WTC11 (cell line): Measurements from ENCODE around the gene CHIT1. TPM values are rescaled to one million over a fixed set of nuclear protein-coding genes. Genes with fewer than 3 reads are reported as not detected.

Experiments
- ATAC-seq: fragments of 200-7000 bp; cut with Tn5 transposase; 2 replicates; pipeline ENCODE4 v1.10.0; 2021; ENCODE audit warnings: mild to moderate bottlenecking, moderate library complexity
- CTCF ChIA-PET: fragments of 300-600 bp; sonication (Branson Sonifier 250); formaldehyde crosslinking; loops from one replicate; lab custom pipeline; 2021; ENCODE audit warnings: antibody characterized with exemption; lab: Charles Lee
- POLR2A ChIA-PET: fragments of 350-600 bp; sonication (Branson Sonifier 250); formaldehyde crosslinking; loops from one replicate; lab custom pipeline; 2021; ENCODE audit warnings: antibody characterized with exemption; lab: Charles Lee
- DNase-seq: peaks from one replicate; pipeline ENCODE4 v3.0.0; 2021; ENCODE audit warnings: low spot score
- H3K27ac Mint-ChIP-seq: 2 replicates; pipeline ENCODE4 v1.8.0; 2021; ENCODE audit warnings: mixed read lengths
- H3K27me3 Mint-ChIP-seq: 2 replicates; pipeline ENCODE4 v1.8.0; 2021; ENCODE audit warnings: low read depth, mild to moderate bottlenecking, moderate library complexity, mixed read lengths
- H3K36me3 Mint-ChIP-seq: 2 replicates; pipeline ENCODE4 v1.8.0; 2021; ENCODE audit warnings: mixed read lengths
- H3K4me1 Mint-ChIP-seq: 2 replicates; pipeline ENCODE4 v1.8.0; 2022; ENCODE audit warnings: mixed read lengths
- H3K4me3 Mint-ChIP-seq: 2 replicates; pipeline ENCODE4 v1.8.0; 2021; ENCODE audit warnings: mild to moderate bottlenecking, moderate library complexity, mixed read lengths
- H3K9me3 Mint-ChIP-seq: 2 replicates; pipeline ENCODE4 v1.8.0; 2021; ENCODE audit warnings: mixed read lengths
- ATF1 ChIP-seq: sonication (generic); formaldehyde crosslinking; IDR thresholded peaks from 2 replicates; pipeline ENCODE4 v1.8.1; 2023; ENCODE audit warnings: mild to moderate bottlenecking, moderate library complexity, missing genetic modification reagents
- FOXJ3 ChIP-seq: sonication (generic); formaldehyde crosslinking; IDR thresholded peaks from 2 replicates; pipeline ENCODE4 v1.9.0; 2021; ENCODE audit warnings: missing genetic modification reagents, mild to moderate bottlenecking, borderline replicate concordance
- FOXK1 ChIP-seq: sonication (generic); formaldehyde crosslinking; IDR thresholded peaks from 2 replicates; pipeline ENCODE4 v1.8.0; 2022; ENCODE audit warnings: mild to moderate bottlenecking, moderate library complexity, missing genetic modification reagents
- FOXP1 ChIP-seq: sonication (generic); formaldehyde crosslinking; IDR thresholded peaks from 2 replicates; pipeline ENCODE4 v1.8.0; 2022; ENCODE audit warnings: missing genetic modification reagents, mild to moderate bottlenecking, moderate library complexity, borderline replicate concordance
- GABPB1 ChIP-seq: sonication (generic); formaldehyde crosslinking; IDR thresholded peaks from 2 replicates; pipeline ENCODE4 v1.8.1; 2023; ENCODE audit warnings: mild to moderate bottlenecking, missing genetic modification reagents
- GTF2I ChIP-seq: fragments of 250-450 bp; sonication (Bioruptor Pico); conservative IDR thresholded peaks from 2 replicates; pipeline ENCODE4 v1.4.0; 2021; ENCODE audit warnings: mild to moderate bottlenecking
- KAT7 ChIP-seq: sonication (generic); formaldehyde crosslinking; IDR thresholded peaks from 2 replicates; pipeline ENCODE4 v1.8.1; 2023; ENCODE audit warnings: missing genetic modification reagents, mild to moderate bottlenecking, borderline replicate concordance
- MYBL2 ChIP-seq: sonication (generic); formaldehyde crosslinking; IDR thresholded peaks from 2 replicates; pipeline ENCODE4 v1.8.1; 2023; ENCODE audit warnings: mild to moderate bottlenecking, moderate library complexity, missing genetic modification reagents
- NR1H2 ChIP-seq: sonication (generic); formaldehyde crosslinking; IDR thresholded peaks from 2 replicates; pipeline ENCODE4 v1.9.0; 2021; ENCODE audit warnings: mild to moderate bottlenecking, moderate library complexity, missing genetic modification reagents
- RORB ChIP-seq: fragments of 250-450 bp; sonication (Bioruptor Pico); IDR thresholded peaks from 2 replicates; pipeline ENCODE4 v1.9.0; 2021; ENCODE audit warnings: mild to moderate bottlenecking
- SMAD3 ChIP-seq: sonication (generic); formaldehyde crosslinking; IDR thresholded peaks from 2 replicates; pipeline ENCODE4 v1.8.0; 2022; ENCODE audit warnings: missing genetic modification reagents, mild to moderate bottlenecking, borderline replicate concordance
- TEAD1 ChIP-seq: sonication (generic); formaldehyde crosslinking; IDR thresholded peaks from 2 replicates; pipeline ENCODE4 v1.8.0; 2022; ENCODE audit warnings: mild to moderate bottlenecking, missing genetic modification reagents
- TP53 ChIP-seq: sonication (generic); formaldehyde crosslinking; IDR thresholded peaks from 2 replicates; pipeline ENCODE4 v1.8.1; 2023; ENCODE audit warnings: mild to moderate bottlenecking, missing genetic modification reagents
- ZNF121 ChIP-seq: sonication (generic); formaldehyde crosslinking; IDR thresholded peaks from 2 replicates; pipeline ENCODE4 v1.8.0; 2023; ENCODE audit warnings: missing genetic modification reagents
- ZNF138 ChIP-seq: sonication (generic); formaldehyde crosslinking; conservative IDR thresholded peaks from 2 replicates; pipeline ENCODE4 v1.8.1; 2022; ENCODE audit warnings: mild to moderate bottlenecking, moderate library complexity, missing genetic modification reagents
- ZNF263 ChIP-seq: sonication (generic); formaldehyde crosslinking; IDR thresholded peaks from 2 replicates; pipeline ENCODE4 v1.8.1; 2022; ENCODE audit warnings: low read depth, mild to moderate bottlenecking, moderate library complexity, missing genetic modification reagents
- ZNF423 ChIP-seq: fragments of 250-450 bp; sonication (Bioruptor Pico); IDR thresholded peaks from 2 replicates; pipeline ENCODE4 v2.1.2; 2022; ENCODE audit warnings: mild to moderate bottlenecking, moderate library complexity
- total RNA-seq: library from RNA; stranded (reverse); gene quantifications from 3 replicates; pipeline ENCODE4 v1.2.3, GENCODE V29; 2021
- TF ChIP-seq, protein P1 (sequence below): sonication (generic); formaldehyde crosslinking; IDR thresholded peaks from 2 replicates; pipeline ENCODE4 v1.8.0; 2022; ENCODE audit warnings: mild to moderate bottlenecking, missing genetic modification reagents
- TF ChIP-seq, protein P2 (sequence below): fragments of 250-450 bp; sonication (Bioruptor Pico); IDR thresholded peaks from 2 replicates; pipeline ENCODE4 v1.9.0; 2021; ENCODE audit warnings: mild to moderate bottlenecking
- TF ChIP-seq, protein P3 (sequence below): sonication (generic); formaldehyde crosslinking; IDR thresholded peaks from 2 replicates; pipeline ENCODE4 v1.8.1; 2023; ENCODE audit warnings: mild to moderate bottlenecking, missing genetic modification reagents, borderline replicate concordance
- TF ChIP-seq, protein P4 (sequence below): sonication (generic); formaldehyde crosslinking; IDR thresholded peaks from 2 replicates; pipeline ENCODE4 v1.8.1; 2022; ENCODE audit warnings: mild to moderate bottlenecking, moderate library complexity, missing genetic modification reagents
- TF ChIP-seq, protein P5 (sequence below): sonication (generic); formaldehyde crosslinking; IDR thresholded peaks from 2 replicates; pipeline ENCODE4 v1.8.0; 2022; ENCODE audit warnings: mild to moderate bottlenecking, missing genetic modification reagents

CHIT1 gene
- total RNA-seq, 1 experiment from 2014 or later = 0.15 TPM

DNA sequence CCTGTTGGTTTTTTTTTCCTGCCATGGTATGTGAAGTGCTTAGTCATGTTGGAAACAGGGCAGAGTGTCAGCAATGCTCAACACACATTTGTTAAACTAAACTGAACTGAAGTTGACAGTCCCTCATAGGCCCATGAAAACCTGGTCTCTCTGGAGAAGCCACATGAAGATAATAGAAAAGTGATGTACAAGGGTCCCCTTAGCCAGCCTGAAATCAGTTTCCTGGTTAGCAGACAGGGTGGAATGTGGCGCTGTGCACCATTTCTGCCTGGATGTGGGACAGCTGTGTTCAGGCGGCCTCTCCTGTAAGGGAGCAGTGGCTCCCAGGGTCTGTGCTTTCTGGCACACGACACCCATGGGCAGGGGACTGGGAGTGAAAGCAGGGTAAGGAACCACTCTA lies 33.1 kb downstream of the CHIT1 start:
- Mint-ChIP-seq H3K4me1 (no peaks in the 10 kb centered on the region), H3K36me3 (no peaks in the 10 kb centered on the region), H3K27me3 (peaks cover 3% of the 10 kb centered on the region; the same call in 1 of the 2 replicates), H3K27ac (no peak overlapping the region), H3K9me3 (peaks cover 6% of the 10 kb centered on the region; the same call in 1 of the 2 replicates), H3K4me3 (no peak overlapping the region)
- TF ChIP-seq TEAD1 (CRISPR knock-in tag) (peak; percentile 43; the same call in 1 of the 2 replicates), ATF1 (CRISPR knock-in tag) (no peak), SMAD3 (CRISPR knock-in tag) (no peak), TP53 (CRISPR knock-in tag) (no peak), ZNF263 (CRISPR knock-in tag) (no peak), ZNF138 (CRISPR knock-in tag) (no peak)
- ChIA-PET CTCF (interaction anchor here (1.0 to 2.3 kb wide), 10 partner anchors 9 to 156 kb away, joined by 3 to 14 read pairs (median 4); no protein-coding TSS in a partner anchor), POLR2A (no interaction called here)
- peak; percentile 87 for ATAC-seq
- DNase-seq = no peak

DNA sequence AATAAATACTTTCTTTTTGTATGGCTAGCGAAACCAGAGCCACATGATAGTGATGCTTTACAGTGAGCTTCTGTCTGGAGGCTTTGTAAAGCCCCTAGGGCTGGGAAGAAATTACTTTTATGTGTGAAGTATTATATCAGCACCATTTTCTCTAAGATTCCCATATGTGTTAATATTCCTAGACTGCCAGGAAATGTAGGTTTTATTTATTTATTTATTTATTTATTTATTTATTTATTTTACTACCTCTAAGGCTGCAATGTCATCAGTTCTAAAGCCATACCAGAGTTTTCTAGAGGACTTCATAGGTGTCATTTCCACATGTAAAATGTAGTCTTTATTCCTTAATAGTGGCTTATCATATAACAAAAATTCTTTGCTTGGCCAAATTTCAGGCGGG lies 38.5 kb downstream of the CHIT1 start:
- ChIA-PET POLR2A (no interaction called here), CTCF (interaction anchor here (1.2 to 1.9 kb wide), 2 partner anchors 25 to 76 kb away, joined by 3 to 8 read pairs; no protein-coding TSS in a partner anchor)
- no peak for DNase-seq
- Mint-ChIP-seq H3K36me3 (no peaks in the 10 kb centered on the region), H3K9me3 (no peaks in the 10 kb centered on the region)
- TF ChIP-seq, protein P1, sequence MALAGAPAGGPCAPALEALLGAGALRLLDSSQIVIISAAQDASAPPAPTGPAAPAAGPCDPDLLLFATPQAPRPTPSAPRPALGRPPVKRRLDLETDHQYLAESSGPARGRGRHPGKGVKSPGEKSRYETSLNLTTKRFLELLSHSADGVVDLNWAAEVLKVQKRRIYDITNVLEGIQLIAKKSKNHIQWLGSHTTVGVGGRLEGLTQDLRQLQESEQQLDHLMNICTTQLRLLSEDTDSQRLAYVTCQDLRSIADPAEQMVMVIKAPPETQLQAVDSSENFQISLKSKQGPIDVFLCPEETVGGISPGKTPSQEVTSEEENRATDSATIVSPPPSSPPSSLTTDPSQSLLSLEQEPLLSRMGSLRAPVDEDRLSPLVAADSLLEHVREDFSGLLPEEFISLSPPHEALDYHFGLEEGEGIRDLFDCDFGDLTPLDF = no peak
- TF ChIP-seq ZNF121 (no peak), FOXJ3 (CRISPR knock-in tag) (no peak), ZNF423 (CRISPR knock-in tag) (no peak), KAT7 (CRISPR knock-in tag) (no peak), FOXP1 (CRISPR knock-in tag) (no peak), GTF2I (no peak), MYBL2 (no peak), RORB (CRISPR knock-in tag) (no peak), NR1H2 (no peak), GABPB1 (CRISPR knock-in tag) (no peak), FOXK1 (no peak)
- TF ChIP-seq, protein P2, sequence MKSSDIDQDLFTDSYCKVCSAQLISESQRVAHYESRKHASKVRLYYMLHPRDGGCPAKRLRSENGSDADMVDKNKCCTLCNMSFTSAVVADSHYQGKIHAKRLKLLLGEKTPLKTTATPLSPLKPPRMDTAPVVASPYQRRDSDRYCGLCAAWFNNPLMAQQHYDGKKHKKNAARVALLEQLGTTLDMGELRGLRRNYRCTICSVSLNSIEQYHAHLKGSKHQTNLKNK (CRISPR knock-in tag) = no peak
- TF ChIP-seq, protein P3, sequence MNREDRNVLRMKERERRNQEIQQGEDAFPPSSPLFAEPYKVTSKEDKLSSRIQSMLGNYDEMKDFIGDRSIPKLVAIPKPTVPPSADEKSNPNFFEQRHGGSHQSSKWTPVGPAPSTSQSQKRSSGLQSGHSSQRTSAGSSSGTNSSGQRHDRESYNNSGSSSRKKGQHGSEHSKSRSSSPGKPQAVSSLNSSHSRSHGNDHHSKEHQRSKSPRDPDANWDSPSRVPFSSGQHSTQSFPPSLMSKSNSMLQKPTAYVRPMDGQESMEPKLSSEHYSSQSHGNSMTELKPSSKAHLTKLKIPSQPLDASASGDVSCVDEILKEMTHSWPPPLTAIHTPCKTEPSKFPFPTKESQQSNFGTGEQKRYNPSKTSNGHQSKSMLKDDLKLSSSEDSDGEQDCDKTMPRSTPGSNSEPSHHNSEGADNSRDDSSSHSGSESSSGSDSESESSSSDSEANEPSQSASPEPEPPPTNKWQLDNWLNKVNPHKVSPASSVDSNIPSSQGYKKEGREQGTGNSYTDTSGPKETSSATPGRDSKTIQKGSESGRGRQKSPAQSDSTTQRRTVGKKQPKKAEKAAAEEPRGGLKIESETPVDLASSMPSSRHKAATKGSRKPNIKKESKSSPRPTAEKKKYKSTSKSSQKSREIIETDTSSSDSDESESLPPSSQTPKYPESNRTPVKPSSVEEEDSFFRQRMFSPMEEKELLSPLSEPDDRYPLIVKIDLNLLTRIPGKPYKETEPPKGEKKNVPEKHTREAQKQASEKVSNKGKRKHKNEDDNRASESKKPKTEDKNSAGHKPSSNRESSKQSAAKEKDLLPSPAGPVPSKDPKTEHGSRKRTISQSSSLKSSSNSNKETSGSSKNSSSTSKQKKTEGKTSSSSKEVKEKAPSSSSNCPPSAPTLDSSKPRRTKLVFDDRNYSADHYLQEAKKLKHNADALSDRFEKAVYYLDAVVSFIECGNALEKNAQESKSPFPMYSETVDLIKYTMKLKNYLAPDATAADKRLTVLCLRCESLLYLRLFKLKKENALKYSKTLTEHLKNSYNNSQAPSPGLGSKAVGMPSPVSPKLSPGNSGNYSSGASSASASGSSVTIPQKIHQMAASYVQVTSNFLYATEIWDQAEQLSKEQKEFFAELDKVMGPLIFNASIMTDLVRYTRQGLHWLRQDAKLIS (CRISPR knock-in tag) = no peak
- TF ChIP-seq, protein P4, sequence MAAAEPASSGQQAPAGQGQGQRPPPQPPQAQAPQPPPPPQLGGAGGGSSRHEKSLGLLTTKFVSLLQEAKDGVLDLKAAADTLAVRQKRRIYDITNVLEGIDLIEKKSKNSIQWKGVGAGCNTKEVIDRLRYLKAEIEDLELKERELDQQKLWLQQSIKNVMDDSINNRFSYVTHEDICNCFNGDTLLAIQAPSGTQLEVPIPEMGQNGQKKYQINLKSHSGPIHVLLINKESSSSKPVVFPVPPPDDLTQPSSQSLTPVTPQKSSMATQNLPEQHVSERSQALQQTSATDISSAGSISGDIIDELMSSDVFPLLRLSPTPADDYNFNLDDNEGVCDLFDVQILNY = no peak
- TF ChIP-seq, protein P5, sequence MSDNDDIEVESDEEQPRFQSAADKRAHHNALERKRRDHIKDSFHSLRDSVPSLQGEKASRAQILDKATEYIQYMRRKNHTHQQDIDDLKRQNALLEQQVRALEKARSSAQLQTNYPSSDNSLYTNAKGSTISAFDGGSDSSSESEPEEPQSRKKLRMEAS (CRISPR knock-in tag) = no peak
- TF ChIP-seq, all 79 proteins: peak for 0
- H3K4me1 Mint-ChIP-seq = peaks cover 20% of the 10 kb centered on the region
- H3K27me3 Mint-ChIP-seq = peaks cover under 1% of the 10 kb centered on the region; the same call in 1 of the 2 replicates
- H3K27ac Mint-ChIP-seq = no peak overlapping the region
- no peak for ATAC-seq
- no peak overlapping the region for H3K4me3 Mint-ChIP-seq
